SK-N-SH (cell line): ENCODE measurements around the gene ARHGAP8.

Experiments used
- FOSL2 ChIP-seq: IDR thresholded peaks from 2 replicates; pipeline ENCODE4 v1.4.0; 2012; ENCODE audit warnings: low read depth, mild to moderate bottlenecking, moderate library complexity, borderline replicate concordance
- TF ChIP-seq, protein P1 (sequence below): IDR thresholded peaks from 2 replicates; pipeline ENCODE4 v1.6.1; 2012; ENCODE audit warnings: mild to moderate bottlenecking, low read depth, low read length, moderate library complexity
- TF ChIP-seq, protein P2 (sequence below): fragments of 200-600 bp; sonication (generic); IDR thresholded peaks from 2 replicates; pipeline ENCODE4 v1.6.1; 2017; ENCODE audit warnings: antibody characterized with exemption, mild to moderate bottlenecking, moderate library complexity

DNA sequence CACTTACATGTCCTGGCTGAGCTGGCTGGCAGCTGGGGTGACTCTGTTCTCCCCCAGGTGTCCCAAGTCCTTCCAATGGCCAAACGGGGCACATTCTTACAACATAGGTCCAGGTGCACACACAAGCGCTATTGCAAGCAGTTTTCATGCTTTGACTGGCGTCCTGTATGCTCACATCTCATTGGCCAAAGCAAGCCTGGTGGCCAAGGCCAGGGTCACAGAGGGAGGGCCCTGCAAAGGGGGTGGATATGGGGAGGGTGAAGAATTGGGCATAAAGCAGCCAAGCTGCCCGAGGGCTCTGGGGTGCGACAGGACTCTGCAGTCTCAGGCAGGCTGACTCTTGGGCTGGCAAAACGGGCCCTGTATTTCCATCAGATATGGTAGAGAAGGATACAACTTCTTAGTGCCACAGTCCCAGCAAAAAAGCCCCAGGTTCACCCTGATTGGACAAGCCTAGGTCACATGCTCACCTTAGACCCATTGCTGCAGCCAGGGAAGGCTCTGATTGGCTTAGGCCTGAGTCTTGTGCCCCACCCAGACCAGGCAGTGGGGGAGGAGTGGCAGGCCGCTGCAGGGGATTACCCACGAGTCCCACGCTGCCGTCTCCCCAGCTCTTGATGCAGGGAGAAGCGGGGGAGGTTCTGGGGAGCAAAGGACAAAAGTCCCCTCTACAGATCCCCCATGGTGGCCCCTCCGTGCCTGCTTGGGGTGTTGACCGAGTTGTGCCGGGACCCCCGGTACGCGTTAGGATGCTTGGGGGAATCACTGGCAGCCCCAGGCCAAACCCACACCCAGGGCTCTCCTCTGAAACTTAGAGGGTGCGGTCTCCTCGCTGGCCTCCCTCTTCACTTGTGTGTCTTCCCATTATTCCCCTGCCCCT lies 110.8 kb downstream of the ARHGAP8 start:
- TF ChIP-seq, protein P1, sequence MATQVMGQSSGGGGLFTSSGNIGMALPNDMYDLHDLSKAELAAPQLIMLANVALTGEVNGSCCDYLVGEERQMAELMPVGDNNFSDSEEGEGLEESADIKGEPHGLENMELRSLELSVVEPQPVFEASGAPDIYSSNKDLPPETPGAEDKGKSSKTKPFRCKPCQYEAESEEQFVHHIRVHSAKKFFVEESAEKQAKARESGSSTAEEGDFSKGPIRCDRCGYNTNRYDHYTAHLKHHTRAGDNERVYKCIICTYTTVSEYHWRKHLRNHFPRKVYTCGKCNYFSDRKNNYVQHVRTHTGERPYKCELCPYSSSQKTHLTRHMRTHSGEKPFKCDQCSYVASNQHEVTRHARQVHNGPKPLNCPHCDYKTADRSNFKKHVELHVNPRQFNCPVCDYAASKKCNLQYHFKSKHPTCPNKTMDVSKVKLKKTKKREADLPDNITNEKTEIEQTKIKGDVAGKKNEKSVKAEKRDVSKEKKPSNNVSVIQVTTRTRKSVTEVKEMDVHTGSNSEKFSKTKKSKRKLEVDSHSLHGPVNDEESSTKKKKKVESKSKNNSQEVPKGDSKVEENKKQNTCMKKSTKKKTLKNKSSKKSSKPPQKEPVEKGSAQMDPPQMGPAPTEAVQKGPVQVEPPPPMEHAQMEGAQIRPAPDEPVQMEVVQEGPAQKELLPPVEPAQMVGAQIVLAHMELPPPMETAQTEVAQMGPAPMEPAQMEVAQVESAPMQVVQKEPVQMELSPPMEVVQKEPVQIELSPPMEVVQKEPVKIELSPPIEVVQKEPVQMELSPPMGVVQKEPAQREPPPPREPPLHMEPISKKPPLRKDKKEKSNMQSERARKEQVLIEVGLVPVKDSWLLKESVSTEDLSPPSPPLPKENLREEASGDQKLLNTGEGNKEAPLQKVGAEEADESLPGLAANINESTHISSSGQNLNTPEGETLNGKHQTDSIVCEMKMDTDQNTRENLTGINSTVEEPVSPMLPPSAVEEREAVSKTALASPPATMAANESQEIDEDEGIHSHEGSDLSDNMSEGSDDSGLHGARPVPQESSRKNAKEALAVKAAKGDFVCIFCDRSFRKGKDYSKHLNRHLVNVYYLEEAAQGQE: no peak
- TF ChIP-seq, protein P2, sequence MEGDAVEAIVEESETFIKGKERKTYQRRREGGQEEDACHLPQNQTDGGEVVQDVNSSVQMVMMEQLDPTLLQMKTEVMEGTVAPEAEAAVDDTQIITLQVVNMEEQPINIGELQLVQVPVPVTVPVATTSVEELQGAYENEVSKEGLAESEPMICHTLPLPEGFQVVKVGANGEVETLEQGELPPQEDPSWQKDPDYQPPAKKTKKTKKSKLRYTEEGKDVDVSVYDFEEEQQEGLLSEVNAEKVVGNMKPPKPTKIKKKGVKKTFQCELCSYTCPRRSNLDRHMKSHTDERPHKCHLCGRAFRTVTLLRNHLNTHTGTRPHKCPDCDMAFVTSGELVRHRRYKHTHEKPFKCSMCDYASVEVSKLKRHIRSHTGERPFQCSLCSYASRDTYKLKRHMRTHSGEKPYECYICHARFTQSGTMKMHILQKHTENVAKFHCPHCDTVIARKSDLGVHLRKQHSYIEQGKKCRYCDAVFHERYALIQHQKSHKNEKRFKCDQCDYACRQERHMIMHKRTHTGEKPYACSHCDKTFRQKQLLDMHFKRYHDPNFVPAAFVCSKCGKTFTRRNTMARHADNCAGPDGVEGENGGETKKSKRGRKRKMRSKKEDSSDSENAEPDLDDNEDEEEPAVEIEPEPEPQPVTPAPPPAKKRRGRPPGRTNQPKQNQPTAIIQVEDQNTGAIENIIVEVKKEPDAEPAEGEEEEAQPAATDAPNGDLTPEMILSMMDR: no peak
- no peak for TF ChIP-seq FOSL2
